Fibroblast of peridontal ligament (primary cell): ENCODE data around the gene OR5M8.

Experiments used
- DNase-seq: peaks from one replicate; pipeline ENCODE4 v3.0.0-alpha.2; 2010; ENCODE audit errors: extremely low read depth

The OR5M8 gene

DNA sequence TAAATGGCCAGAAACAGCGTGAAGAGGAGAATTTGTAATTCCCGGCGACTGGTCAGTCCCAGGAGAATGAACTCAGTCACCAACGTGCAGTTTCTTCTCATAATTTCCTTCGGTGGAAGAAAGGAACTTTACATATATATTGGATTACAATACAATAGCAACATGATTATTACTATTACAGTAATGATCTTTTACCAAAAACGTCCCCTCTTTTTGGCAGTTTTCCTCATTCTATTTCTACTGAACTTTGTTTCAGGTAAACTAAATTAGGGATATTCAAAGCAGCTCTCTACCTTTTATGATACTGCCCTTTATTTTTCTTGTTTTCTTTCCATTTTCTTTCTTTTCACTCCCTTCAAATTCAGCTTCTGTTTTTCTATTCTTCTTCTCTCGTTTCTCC lies at the start of gene OR5M8:
TSS of gene OR5M8 (minus strand) at position 101 of the 400 bp plus-strand sequence. CDS start at position 101, 0 bp downstream.
- no peak for DNase-seq

DNA sequence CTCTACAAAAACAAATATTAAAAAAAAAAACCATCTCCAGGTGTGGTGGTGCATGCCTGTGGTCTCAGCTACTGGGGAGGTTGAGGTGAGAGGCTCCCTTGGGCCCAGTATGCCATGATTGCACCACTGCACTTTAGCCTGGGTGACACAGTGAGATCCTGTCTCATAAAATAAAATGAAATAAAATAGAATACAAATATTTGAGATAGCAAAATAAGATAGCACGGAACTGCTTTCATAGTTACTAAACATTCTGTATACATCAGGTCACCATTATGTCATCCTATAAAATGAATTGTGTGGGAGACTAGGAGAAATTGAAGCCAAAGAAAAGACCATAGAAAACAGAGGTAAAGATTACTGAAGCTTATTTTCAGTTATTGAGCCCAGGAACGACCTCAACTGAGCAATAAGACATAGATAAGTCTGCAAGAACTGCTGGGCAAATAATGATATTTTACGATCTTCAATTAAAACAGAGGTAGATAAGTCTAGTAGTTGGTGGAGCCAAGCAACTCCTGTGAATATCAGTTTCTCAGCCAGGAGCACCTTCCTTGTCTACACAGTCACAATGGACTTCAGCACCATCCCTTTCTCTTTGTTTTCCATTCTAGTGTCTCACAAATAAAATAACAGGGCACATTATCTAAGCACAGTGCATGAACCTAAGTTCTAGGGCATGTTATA lies 42.0 kb upstream of the OR5M8 start:
- no peak for DNase-seq

DNA sequence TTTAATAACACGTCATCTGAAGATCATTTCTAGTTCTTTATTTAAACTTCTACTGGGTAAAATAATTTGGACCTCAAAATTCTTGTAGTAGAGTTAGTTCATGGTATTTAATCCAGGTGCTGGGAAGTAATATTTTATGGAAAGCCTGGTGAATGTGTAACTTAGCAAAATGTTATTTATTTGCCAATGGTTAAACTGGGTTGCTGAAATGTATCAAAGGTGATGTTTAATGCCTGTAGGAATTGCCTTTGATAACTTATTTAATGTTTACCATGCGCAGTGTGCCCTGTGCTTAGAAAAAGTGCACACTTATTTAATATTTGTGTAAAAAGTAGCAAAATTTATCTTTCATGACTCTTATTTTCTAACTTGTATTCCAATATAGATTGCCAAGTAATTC lies 40.7 kb upstream of the OR5M8 start:
- DNase-seq = no peak

DNA sequence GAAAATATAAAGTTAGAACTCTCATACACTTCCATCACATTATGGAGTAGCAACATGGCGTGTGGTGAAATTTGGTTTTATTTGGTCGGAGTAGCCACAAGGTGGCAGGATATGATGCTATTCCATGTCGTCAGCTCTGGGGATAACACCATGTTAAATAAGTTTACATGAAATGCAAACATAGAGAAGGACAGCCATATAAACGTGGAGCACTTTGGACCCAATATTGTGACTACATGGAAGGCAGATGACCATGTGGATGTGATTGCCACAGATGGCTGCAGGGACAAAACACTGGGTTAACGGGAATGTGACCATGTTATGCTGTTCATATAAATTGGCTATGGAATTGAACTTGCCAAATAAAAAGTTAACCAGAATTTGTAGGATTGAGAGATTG lies 30.8 kb upstream of the OR5M8 start:
- no peak for DNase-seq

DNA sequence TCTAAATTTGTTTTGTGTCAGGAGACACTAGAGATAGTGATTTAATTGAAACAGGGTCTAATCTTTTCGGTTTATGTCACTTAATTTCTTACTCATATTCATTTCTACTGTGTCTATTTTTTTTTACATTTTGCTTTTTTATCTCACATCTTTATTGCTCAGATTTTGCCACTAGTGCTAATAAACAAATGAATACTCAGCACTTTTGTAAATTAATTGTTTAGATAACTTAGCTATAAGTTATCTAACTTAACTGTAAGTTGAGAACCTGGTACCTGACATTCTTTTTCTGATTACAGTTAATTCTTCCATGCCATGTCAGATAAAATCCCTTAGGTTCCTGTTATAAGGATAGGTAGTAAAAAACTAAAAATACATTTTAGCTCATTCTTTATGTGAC lies 22.1 kb upstream of the OR5M8 start:
- DNase-seq = no peak

DNA sequence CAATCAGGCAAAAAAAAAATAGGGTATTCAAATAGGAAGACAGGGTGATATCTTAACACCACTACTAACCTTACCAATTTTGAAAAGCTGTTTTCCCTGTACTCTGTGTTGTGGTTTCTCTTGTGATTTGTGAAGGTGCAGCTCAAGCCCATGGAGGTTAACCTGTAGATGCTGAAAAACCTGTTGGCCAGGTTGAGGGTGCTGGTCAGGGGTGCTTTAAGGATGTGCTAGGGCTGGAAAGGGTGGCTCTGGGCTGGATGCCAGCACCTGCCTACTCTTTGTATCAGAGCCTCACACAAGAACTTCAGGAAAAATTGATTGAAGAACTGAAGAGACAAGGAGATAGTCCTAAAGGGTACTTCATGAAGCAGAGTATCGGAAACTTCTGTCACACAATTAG lies 18.3 kb upstream of the OR5M8 start:
- no peak for DNase-seq

DNA sequence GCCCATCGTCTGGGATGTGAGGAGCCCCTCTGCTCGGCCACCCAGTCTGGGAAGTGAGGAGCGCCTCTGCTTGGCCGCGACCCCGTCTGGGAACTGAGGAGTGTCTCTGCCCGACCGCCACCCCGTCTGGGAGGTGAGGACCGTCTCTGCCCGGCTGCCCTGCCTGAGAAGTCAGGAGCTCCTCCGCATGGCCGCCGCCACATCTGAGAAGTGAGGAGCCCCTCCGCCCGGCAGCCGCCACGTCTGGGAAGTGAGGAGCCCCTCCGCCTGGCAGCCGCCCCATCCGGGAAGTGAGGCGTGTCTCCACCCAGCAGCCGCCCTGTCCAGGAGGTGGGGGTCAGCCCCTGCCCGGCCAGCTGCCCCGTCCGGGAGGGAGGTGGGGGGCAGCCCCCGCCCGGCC lies 5.8 kb upstream of the OR5M8 start:
- no peak for DNase-seq

DNA sequence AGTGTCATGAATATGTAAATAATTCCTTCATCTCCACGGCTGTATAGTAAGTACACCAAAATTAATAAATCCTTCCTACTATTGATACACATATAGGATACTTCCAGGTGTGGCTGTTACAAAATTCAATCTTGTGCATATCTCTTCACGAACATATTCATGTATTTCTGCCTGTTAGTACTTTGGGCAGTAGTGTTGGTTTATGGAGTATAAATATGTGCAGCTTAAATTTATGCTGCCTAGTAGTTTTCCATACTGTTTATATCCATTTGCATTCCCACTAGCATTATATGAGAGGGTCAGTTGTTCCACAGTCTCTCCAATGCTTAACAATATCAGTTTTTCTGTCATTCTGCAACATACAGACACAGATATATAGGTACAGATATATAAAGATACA lies 3.9 kb upstream of the OR5M8 start:
- DNase-seq = no peak

DNA sequence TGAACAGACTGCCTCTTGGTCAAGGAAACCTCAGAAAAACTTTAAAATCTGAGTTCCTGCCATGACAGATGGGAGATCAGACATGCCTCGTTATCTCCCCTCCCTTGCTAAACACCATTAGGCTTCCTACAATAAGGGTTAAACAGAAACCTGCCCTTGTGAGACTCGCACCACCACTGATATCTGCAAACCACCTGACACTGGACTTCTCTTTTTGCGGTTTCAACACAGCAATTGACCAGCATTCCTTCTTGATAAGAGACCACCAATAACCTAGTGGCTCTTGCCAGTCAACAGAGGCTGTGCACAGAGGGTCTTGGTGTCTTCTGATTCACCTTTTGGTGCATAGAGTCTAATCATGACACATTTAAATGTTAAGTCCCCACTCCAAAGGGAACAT lies 4.4 kb downstream of the OR5M8 start:
- no peak for DNase-seq

DNA sequence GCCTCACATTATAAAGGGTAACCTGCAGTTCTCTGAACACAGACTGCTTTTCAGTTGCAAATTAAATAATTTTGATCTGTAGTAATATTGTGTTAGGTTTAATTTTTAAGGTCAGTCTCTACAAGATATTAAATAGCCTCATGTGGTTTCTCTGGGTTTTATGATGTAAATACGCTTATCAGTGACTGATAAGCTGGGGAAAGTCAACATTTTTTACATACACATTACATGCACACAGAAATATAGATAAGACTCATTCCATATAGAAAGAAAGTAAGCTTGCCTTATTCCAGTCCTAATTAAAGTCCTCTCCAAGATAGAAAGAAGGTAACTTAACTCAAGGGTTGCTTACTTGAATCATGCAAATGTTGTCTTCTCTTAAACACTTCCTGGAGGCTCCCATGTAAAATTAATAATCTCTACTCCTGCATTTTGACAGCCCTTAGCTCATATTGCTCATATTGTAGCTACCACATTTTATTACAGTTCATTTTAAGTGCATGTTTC lies 16.4 kb downstream of the OR5M8 start:
- no peak for DNase-seq

DNA sequence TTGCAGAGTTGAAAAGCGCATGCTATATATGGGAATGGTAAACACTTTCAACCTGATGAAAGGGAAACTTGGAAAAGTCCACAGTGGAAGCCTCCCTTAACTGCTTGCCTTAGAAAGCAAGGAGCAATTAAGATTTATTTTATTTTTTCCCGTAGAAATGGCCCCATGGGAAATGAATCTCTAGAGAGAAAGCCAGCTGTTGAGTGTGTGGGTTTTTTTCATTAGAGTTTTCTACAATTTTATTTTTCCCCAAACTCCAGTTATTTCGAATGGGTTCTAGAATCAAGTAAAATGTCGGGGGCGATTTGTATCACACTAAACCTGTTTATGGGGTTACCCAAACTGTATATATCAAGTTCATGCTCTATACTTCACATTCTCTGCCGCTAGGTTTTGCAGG lies 17.9 kb downstream of the OR5M8 start, which contains the start of gene OR5M3:
TSS of gene OR5M3 (minus strand) at position 101 of the 400 bp plus-strand sequence. CDS start 2,855 bp downstream, outside the sequence.
- no peak for DNase-seq

DNA sequence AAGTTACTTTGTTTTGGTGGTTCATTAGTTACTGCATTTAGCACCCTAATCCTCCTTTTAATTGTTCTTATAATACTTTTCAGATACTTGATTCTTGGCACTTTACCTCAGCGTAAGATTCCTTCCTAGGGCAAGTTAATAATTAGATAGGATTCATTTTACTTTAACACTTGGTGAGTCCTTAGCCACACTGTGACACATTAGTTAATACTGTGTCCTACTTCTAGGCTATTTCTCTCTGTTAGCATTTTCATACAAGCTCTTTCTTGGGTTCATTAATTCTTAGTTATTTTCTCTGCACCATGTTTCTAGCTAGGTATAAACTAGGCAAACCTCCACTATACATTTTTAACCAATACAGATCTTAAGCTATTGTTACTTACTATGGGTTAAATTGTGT lies 34.1 kb downstream of the OR5M8 start:
- DNase-seq = no peak

DNA sequence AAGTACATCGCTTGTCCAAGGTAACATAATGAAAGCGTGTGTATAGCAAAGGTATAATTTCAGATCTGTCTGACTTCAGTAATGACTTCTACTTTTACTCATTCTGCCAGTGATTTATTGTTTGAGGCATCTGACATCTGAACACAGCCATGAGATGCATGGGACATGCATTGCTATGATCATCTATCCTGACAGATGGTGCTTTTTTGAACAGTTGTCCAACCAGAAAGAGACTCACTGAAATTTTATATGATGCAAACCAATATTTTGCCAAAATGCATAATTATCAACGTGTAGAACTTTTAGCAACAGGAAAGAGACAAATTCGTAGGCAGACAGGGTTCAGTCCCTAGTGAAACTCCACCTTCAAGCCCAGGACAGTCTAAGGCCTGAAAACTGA lies 37.6 kb downstream of the OR5M8 start:
- no peak for DNase-seq
